Measurements from ENCODE around the gene AVL9.

- TF ChIP-seq POLR2AphosphoS5 (IDR thresholded peaks at IDR 0.05; ENCODE audit: low read depth): no peak
- TF ChIP-seq REST (IDR thresholded peaks at IDR 0.05; ENCODE audit: insufficient replicate concordance, low read depth): no peak
- TF ChIP-seq CTCF (IDR thresholded peaks at IDR 0.05; ENCODE audit: insufficient read depth, low read length): no peak
Measured at GRCh38 chr7:32515890-32516550, 20.7 kb downstream of the AVL9 start.
